Common myeloid progenitor, CD34-positive (primary cell): ENCODE results near the gene ZNF610.

Source experiments
- CTCF ChIA-PET: fragments of 350-600 bp; sonication (Branson Sonifier 250); formaldehyde crosslinking; loops from one replicate; lab custom pipeline; 2021; ENCODE audit warnings: antibody characterized with exemption; lab: Charles Lee
- POLR2A ChIA-PET: fragments of 350-600 bp; sonication (Branson Sonifier 250); formaldehyde crosslinking; loops from one replicate; lab custom pipeline; 2021; ENCODE audit warnings: antibody characterized with exemption; lab: Charles Lee
- DNase-seq, 3 donors: peaks; one replicate each; pipeline versions ENCODE4 v3.0.0 to v3.0.0-alpha.2; 2013
- H3K27ac ChIP-seq, 2 experiments: 1 replicate in 1 of 2; 2 replicates in 1 of 2; pipeline ENCODE4 v1.7.0; 2013; ENCODE audit warnings: inconsistent platforms in 2 of 2, low read length in 2 of 2, mild to moderate bottlenecking in 2 of 2, low read depth in 1 of 2, moderate library complexity in 1 of 2; ENCODE audit not compliant: severe bottlenecking in 2 of 2, insufficient read depth in 1 of 2, poor library complexity in 1 of 2
- H3K27me3 ChIP-seq, 5 experiments: replicated peaks in 2 of 5; 1 replicate in 3 of 5; 2 replicates in 2 of 5; pipeline versions ENCODE4 v1.6.1 to v1.7.0; 2013; ENCODE audit warnings: low read length in 4 of 5, mild to moderate bottlenecking in 2 of 5, moderate library complexity in 2 of 5, inconsistent platforms in 1 of 5; ENCODE audit not compliant: insufficient read depth in 5 of 5, control insufficient read depth in 4 of 5
- H3K36me3 ChIP-seq, 4 experiments: 1 replicate in 2 of 4; 2 replicates in 2 of 4; pipeline versions ENCODE4 v1.6.1 to v1.7.0; 2013; ENCODE audit warnings: low read length in 3 of 4, control low read depth in 1 of 4, mild to moderate bottlenecking in 1 of 4; ENCODE audit not compliant: control insufficient read depth in 4 of 4, insufficient read depth in 4 of 4
- H3K4me1 ChIP-seq, 4 experiments: 1 replicate in 3 of 4; 2 replicates in 1 of 4; pipeline versions ENCODE4 v1.6.1 to v1.7.1; 2013; ENCODE audit warnings: low read length in 3 of 4, mild to moderate bottlenecking in 3 of 4, control low read depth in 1 of 4, inconsistent platforms in 1 of 4, moderate library complexity in 1 of 4; ENCODE audit not compliant: control insufficient read depth in 4 of 4, insufficient read depth in 4 of 4; ENCODE audit errors: control extremely low read depth in 1 of 4
- H3K4me3 ChIP-seq, 7 experiments: 1 replicate in 4 of 7; 2 replicates in 3 of 7; pipeline versions ENCODE4 v1.5.1 to v1.7.0; 2013; ENCODE audit warnings: mild to moderate bottlenecking in 7 of 7, low read length in 6 of 7, moderate library complexity in 6 of 7, inconsistent platforms in 2 of 7, low read depth in 2 of 7, control low read depth in 1 of 7; ENCODE audit not compliant: insufficient read depth in 4 of 7, control insufficient read depth in 1 of 7; ENCODE audit errors: extremely low read depth in 1 of 7
- H3K9me3 ChIP-seq, 5 experiments: 1 replicate in 4 of 5; 2 replicates in 1 of 5; pipeline versions ENCODE4 v1.6.1 to v1.7.1; 2013; ENCODE audit warnings: low read length in 4 of 5, mild to moderate bottlenecking in 2 of 5, inconsistent platforms in 1 of 5, low read depth in 1 of 5, moderate library complexity in 1 of 5; ENCODE audit not compliant: control insufficient read depth in 4 of 5, insufficient read depth in 2 of 5; ENCODE audit errors: control extremely low read depth in 1 of 5
- WGBS: methylation state at CpG from one replicate; pipeline ENCODE4 v1.1.5; 2013; ENCODE audit not compliant: insufficient coverage; 5-methylcytosine and 5-hydroxymethylcytosine counted together

The ZNF610 gene

GRCh38 chr19:52297601-52298364 is 38.3 kb upstream of the ZNF610 start:
- peaks cover 1 to 36% (median 25%) of the 10 kb centered on the region in 5 experiments for H3K9me3 ChIP-seq
- peak overlapping the region; percentile 75 to 100 (median 97) for H3K4me3 ChIP-seq
- H3K4me1 ChIP-seq: peaks cover 0 to 16% (median 13%) of the 10 kb centered on the region in 4 experiments
- POLR2A ChIA-PET: no interaction called here
- DNase-seq: peak; percentile 16 to 49 (median 40)
- no peaks in the 10 kb centered on the region for H3K27me3 ChIP-seq
- CTCF ChIA-PET: no interaction called here
- peaks cover 21 to 38% (median 34%) of the 10 kb centered on the region in 4 experiments for H3K36me3 ChIP-seq
- WGBS: 19% methylated on average over 18 of the region's 18 CpGs
- peak overlapping the region; percentile 84 to 95 for H3K27ac ChIP-seq

- H3K9me3 ChIP-seq: peaks cover 3 to 75% (median 55%) of the 10 kb centered on the region in 5 experiments
- POLR2A ChIA-PET: no interaction called here
Observed at GRCh38 chr19:52307275-52307674, 28.8 kb upstream of the ZNF610 start.

GRCh38 chr19:52322429-52322828 is 13.6 kb upstream of the ZNF610 start:
- H3K27me3 ChIP-seq: no peaks in the 10 kb centered on the region
- POLR2A ChIA-PET: no interaction called here
- DNase-seq: no peak
- CTCF ChIA-PET: no interaction called here
- H3K9me3 ChIP-seq: peaks cover 31 to 95% (median 61%) of the 10 kb centered on the region in 5 experiments
- peak overlapping the region in 1 of 7 experiments; percentile 39 for H3K4me3 ChIP-seq
- no peak overlapping the region for H3K27ac ChIP-seq
- whole genome bisulfite sequencing: 100% methylated on average over 2 of the region's 6 CpGs
- peaks cover 32 to 66% (median 47%) of the 10 kb centered on the region in 4 experiments for H3K36me3 ChIP-seq
- H3K4me1 ChIP-seq: no peaks in the 10 kb centered on the region

More at GRCh38 chr19:52307275-52307674, 28.8 kb upstream of the ZNF610 start:
- CTCF ChIA-PET: no interaction called here
- Histone ChIP-seq H3K27me3 (no peaks in the 10 kb centered on the region), H3K27ac (no peak overlapping the region), H3K36me3 (peaks cover 27 to 91% (median 65%) of the 10 kb centered on the region in 4 experiments), H3K4me1 (no peaks in the 10 kb centered on the region), H3K4me3 (peak overlapping the region in 1 of 7 experiments; percentile 15)
- WGBS: 89% methylated on average over 6 of the region's 10 CpGs
- DNase-seq: peak; percentile 21 to 56 (median 55)

GRCh38 chr19:52331757-52332156 is 4.3 kb upstream of the ZNF610 start:
- DNase-seq: peak; percentile 13 to 51 (median 45)
- WGBS: 97% methylated on average over 6 of the region's 10 CpGs
- CTCF ChIA-PET: no interaction called here
- no peaks in the 10 kb centered on the region for H3K36me3 ChIP-seq
- H3K9me3 ChIP-seq: peaks cover 7 to 71% (median 47%) of the 10 kb centered on the region in 5 experiments
- H3K4me1 ChIP-seq: peaks cover 0 to 4% (median 0%) of the 10 kb centered on the region in 4 experiments
- no peaks in the 10 kb centered on the region for H3K27me3 ChIP-seq
- peak overlapping the region in 1 of 7 experiments; percentile 13 for H3K4me3 ChIP-seq
- no peak overlapping the region for H3K27ac ChIP-seq
- POLR2A ChIA-PET: no interaction called here

- ChIA-PET POLR2A (no interaction called here), CTCF (interaction anchor here (0.6 kb wide), 1 partner anchor 692 kb away, joined by 3 read pairs; no protein-coding TSS in a partner anchor)
- Histone ChIP-seq H3K27me3 (no peaks in the 10 kb centered on the region), H3K36me3 (peaks cover 0 to 8% (median 4%) of the 10 kb centered on the region in 4 experiments), H3K4me1 (peaks cover 0 to 11% (median 6%) of the 10 kb centered on the region in 4 experiments), H3K27ac (peak overlapping the region in 1 of 2 experiments; percentile 92), H3K4me3 (peak overlapping the region; percentile 63 to 99 (median 89)), H3K9me3 (peaks cover 4 to 52% (median 32%) of the 10 kb centered on the region in 5 experiments)
- DNase-seq: no peak
- 56% methylated on average over 8 of the region's 9 CpGs for WGBS
Observed at GRCh38 chr19:52335768-52336116, 301 bp upstream of the ZNF610 start.

- Histone ChIP-seq H3K27me3 (no peaks in the 10 kb centered on the region), H3K27ac (peak overlapping the region; percentile 84 to 92), H3K36me3 (peaks cover 0 to 8% (median 5%) of the 10 kb centered on the region in 4 experiments), H3K4me1 (peaks cover 0 to 11% (median 6%) of the 10 kb centered on the region in 4 experiments), H3K9me3 (peaks cover 3 to 43% (median 21%) of the 10 kb centered on the region in 5 experiments), H3K4me3 (peak overlapping the region; percentile 63 to 99 (median 89))
- DNase-seq: peak in 2 of 3 donors; percentile 12 to 35
- POLR2A ChIA-PET: no interaction called here
- CTCF ChIA-PET: no interaction called here
- 0% methylated on average over 5 of the region's 9 CpGs for WGBS
Observed at GRCh38 chr19:52336791-52337381, 843 bp downstream of the ZNF610 start.
